ENCODE data around the gene TNFRSF18. TPM values are rescaled to one million over a fixed set of nuclear protein-coding genes. Genes with fewer than 3 reads are reported as not detected.

TNFRSF18 gene
- total and polyA plus RNA-seq, 10 of the 15 experiments (the other 5 are each of a cell fraction or from before 2014, with no cell fraction given), result 0.18 to 7.5 (median 1.5) TPM; not detected in 1

GRCh38 chr1:1228187-1228586, 21.8 kb upstream of the TNFRSF18 start (continued):
- TF ChIP-seq IRF3 (IDR thresholded peaks at IDR 0.05), result no peak
- no peak for TF ChIP-seq GATAD2B (conservative IDR thresholded peaks at IDR 0.05; ENCODE audit: low read depth)

DNA sequence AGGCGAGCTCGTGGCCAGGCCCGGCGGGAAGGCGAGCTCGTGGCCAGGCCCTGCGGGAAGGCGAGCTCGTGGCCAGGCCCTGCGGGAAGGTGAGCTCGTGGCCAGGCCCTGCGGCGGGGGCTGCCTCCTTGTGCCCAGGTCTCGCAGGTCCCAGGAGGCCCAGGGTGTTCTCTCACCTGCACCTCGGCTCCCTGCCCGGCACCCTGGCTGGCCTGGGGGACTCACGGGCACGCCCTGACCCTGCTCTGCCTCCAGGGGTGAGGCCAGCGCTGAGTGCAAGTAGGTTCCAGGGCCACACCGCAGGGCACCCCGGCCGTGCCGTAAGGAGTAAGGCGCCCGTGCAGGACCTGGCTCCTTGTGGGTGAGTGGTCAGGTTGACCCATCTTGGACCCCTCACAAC, 21.0 kb upstream of the TNFRSF18 start:
- Histone ChIP-seq H3K4me1 (ENCODE audit: control insufficient read depth, insufficient read depth, low read length) (peaks cover 4% of the 10 kb centered on the region), H3K9me3 (replicated peaks; ENCODE audit: control insufficient read depth, insufficient read depth, low read length) (no peaks in the 10 kb centered on the region), H3K79me2 (ENCODE audit: control insufficient read depth, insufficient read depth, low read length) (peaks cover 43% of the 10 kb centered on the region), H3K27ac (ENCODE audit: control insufficient read depth, insufficient read depth) (no peak overlapping the region), H3K36me3 (ENCODE audit: control insufficient read depth in 2 of 2, insufficient read depth in 2 of 2, low read length in 1 of 2) (peaks cover 4 to 39% of the 10 kb centered on the region in 2 experiments; a peak in 3 of 4 replicates), H3K4me3 (no peak overlapping the region), H2AFZ (ENCODE audit: control insufficient read depth, low read depth, low read length) (no peak overlapping the region), H3K4me2 (ENCODE audit: control insufficient read depth, insufficient read depth) (no peak overlapping the region), H3K27me3 (replicated peaks in 1 of 2; ENCODE audit: control insufficient read depth in 2 of 2, insufficient read depth in 2 of 2, low read length in 1 of 2) (no peaks in the 10 kb centered on the region), H3K9ac (ENCODE audit: control insufficient read depth, insufficient read depth, low read length) (no peak overlapping the region), H4K20me1 (ENCODE audit: control insufficient read depth, insufficient read depth) (no peaks in the 10 kb centered on the region)
- ChIA-PET CTCF (interaction anchor here (1.2 kb wide), 1 partner anchor 105 kb away, joined by 5 read pairs; no protein-coding TSS in a partner anchor), POLR2A (no interaction called here), SMC1A (ENCODE audit: uncharacterized antibody, unreplicated experiment) (no interaction called here), RAD21 (ENCODE audit: unreplicated experiment) (no interaction called here)
- ATAC-seq (no peak), FAIRE-seq (no peak), DNase-seq (ENCODE audit: low read depth, low spot score) (no peak)
- in situ Hi-C loops (cut with MboI), result no loop called here
- intact Hi-C loops (cut with micrococcal nuclease; ENCODE audit: unreplicated experiment), result no loop called here
- BruUV-seq (replicated peaks), result no TSS peak
- 96% methylated on average over 12 of the region's 25 CpGs for WGBS (ENCODE audit: insufficient coverage, insufficient replicate concordance, low lambda C conversion rate, missing lambda C conversion rate)
- TF ChIP-seq TCF3 (IDR thresholded peaks at IDR 0.05; ENCODE audit: borderline replicate concordance, insufficient read depth, low read depth, low read length), result no peak
- TF ChIP-seq, protein P1, sequence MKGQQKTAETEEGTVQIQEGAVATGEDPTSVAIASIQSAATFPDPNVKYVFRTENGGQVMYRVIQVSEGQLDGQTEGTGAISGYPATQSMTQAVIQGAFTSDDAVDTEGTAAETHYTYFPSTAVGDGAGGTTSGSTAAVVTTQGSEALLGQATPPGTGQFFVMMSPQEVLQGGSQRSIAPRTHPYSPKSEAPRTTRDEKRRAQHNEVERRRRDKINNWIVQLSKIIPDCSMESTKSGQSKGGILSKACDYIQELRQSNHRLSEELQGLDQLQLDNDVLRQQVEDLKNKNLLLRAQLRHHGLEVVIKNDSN (IDR thresholded peaks at IDR 0.05; ENCODE audit: borderline replicate concordance, extremely low read length, insufficient read depth, low read depth, low read length), result no peak
- no peak for TF ChIP-seq RUNX3 (IDR thresholded peaks at IDR 0.05; ENCODE audit: low read length)
- TF ChIP-seq WRNIP1 (IDR thresholded peaks at IDR 0.05; ENCODE audit: borderline replicate concordance, low read depth, low read length), result no peak
- no peak for TF ChIP-seq BMI1 (IDR thresholded peaks at IDR 0.05; ENCODE audit: borderline replicate concordance)
- TF ChIP-seq HDAC6 (IDR thresholded peaks at IDR 0.05; ENCODE audit: unreplicated experiment), result no peak
- no peak for TF ChIP-seq ETV6 (conservative IDR thresholded peaks at IDR 0.05 in 1 of 2, IDR thresholded peaks at IDR 0.05 in 1 of 2; ENCODE audit: borderline replicate concordance in 1 of 2, low read depth in 1 of 2)
- TF ChIP-seq PBX3 (IDR thresholded peaks at IDR 0.05; ENCODE audit: insufficient replicate concordance, low read depth, low read length), result no peak
- TF ChIP-seq SUZ12 (IDR thresholded peaks at IDR 0.05; ENCODE audit: unreplicated experiment), result no peak
- TF ChIP-seq, protein P2, sequence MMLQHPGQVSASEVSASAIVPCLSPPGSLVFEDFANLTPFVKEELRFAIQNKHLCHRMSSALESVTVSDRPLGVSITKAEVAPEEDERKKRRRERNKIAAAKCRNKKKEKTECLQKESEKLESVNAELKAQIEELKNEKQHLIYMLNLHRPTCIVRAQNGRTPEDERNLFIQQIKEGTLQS (IDR thresholded peaks at IDR 0.05; ENCODE audit: borderline replicate concordance, extremely low read depth, low read depth, low read length), result no peak
- TF ChIP-seq, protein P3, sequence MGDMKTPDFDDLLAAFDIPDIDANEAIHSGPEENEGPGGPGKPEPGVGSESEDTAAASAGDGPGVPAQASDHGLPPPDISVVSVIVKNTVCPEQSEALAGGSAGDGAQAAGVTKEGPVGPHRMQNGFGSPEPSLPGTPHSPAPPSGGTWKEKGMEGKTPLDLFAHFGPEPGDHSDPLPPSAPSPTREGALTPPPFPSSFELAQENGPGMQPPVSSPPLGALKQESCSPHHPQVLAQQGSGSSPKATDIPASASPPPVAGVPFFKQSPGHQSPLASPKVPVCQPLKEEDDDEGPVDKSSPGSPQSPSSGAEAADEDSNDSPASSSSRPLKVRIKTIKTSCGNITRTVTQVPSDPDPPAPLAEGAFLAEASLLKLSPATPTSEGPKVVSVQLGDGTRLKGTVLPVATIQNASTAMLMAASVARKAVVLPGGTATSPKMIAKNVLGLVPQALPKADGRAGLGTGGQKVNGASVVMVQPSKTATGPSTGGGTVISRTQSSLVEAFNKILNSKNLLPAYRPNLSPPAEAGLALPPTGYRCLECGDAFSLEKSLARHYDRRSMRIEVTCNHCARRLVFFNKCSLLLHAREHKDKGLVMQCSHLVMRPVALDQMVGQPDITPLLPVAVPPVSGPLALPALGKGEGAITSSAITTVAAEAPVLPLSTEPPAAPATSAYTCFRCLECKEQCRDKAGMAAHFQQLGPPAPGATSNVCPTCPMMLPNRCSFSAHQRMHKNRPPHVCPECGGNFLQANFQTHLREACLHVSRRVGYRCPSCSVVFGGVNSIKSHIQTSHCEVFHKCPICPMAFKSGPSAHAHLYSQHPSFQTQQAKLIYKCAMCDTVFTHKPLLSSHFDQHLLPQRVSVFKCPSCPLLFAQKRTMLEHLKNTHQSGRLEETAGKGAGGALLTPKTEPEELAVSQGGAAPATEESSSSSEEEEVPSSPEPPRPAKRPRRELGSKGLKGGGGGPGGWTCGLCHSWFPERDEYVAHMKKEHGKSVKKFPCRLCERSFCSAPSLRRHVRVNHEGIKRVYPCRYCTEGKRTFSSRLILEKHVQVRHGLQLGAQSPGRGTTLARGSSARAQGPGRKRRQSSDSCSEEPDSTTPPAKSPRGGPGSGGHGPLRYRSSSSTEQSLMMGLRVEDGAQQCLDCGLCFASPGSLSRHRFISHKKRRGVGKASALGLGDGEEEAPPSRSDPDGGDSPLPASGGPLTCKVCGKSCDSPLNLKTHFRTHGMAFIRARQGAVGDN (IDR thresholded peaks at IDR 0.05), result no peak
- TF ChIP-seq NRF1 (conservative IDR thresholded peaks at IDR 0.05; ENCODE audit: low read depth, low read length), result no peak
